Upper lobe of left lung (tissue), 6 donors: ENCODE measurements around the gene SGMS1. TPM values are rescaled to one million over a fixed set of nuclear protein-coding genes. Genes with fewer than 3 reads are reported as not detected.

Experiments
- ATAC-seq, 2 donors: fragments of 200-7000 bp; cut with Tn5 transposase; one replicate each; pipeline ENCODE4 v1.9.1; 2022; ENCODE audit warnings: mild to moderate bottlenecking in 2 of 2, moderate library complexity in 2 of 2; ENCODE audit not compliant: low FRiP score in 2 of 2
- DNase-seq, 2 donors: peaks; one replicate each; pipeline ENCODE4 v3.0.0-alpha.2; 2019 to 2020
- H3K27ac ChIP-seq, 4 donors: fragments of 200-600 bp; sonication (generic); one replicate each; pipeline ENCODE4 v1.5.1; 2016 to 2019
- H3K27me3 ChIP-seq, 4 donors: fragments of 200-600 bp; sonication (generic); one replicate each; pipeline ENCODE4 v1.5.1; 2017 to 2019
- H3K36me3 ChIP-seq, 4 donors: fragments of 200-600 bp; sonication (generic); one replicate each; pipeline ENCODE4 v1.5.1; 2016 to 2019
- H3K4me1 ChIP-seq, 4 donors: fragments of 200-600 bp; sonication (generic); one replicate each; pipeline ENCODE4 v1.5.1; 2018 to 2019
- H3K4me3 ChIP-seq, 4 donors: fragments of 200-600 bp; sonication (generic); one replicate each; pipeline ENCODE4 v1.5.1; 2017 to 2019; ENCODE audit warnings: mild to moderate bottlenecking in 2 of 4, moderate library complexity in 1 of 4
- H3K9me3 ChIP-seq, 4 donors: fragments of 200-600 bp; sonication (generic); one replicate each; pipeline ENCODE4 v1.5.1; 2018 to 2019
- CTCF ChIP-seq, 6 experiments: fragments of 450-650 bp in 4 of 6; fragments of 200-600 bp in 2 of 6; sonication (generic) in 2 of 6; IDR thresholded peaks; one replicate each; pipeline ENCODE4 v1.5.1; 2016 to 2019; ENCODE audit warnings: antibody characterized with exemption in 6 of 6
- EP300 ChIP-seq, 4 donors: sonication (generic); formaldehyde crosslinking; IDR thresholded peaks; one replicate each; pipeline ENCODE4 v1.5.1; 2017; ENCODE audit warnings: antibody characterized with exemption in 4 of 4, control low read depth in 2 of 4
- POLR2A ChIP-seq, 4 donors: fragments of 450-650 bp; IDR thresholded peaks; one replicate each; pipeline ENCODE4 v1.5.1; 2016 to 2017; ENCODE audit warnings: antibody characterized with exemption in 4 of 4, mild to moderate bottlenecking in 2 of 4
- POLR2AphosphoS5 ChIP-seq, 2 donors: sonication (generic); formaldehyde crosslinking; IDR thresholded peaks; one replicate each; pipeline ENCODE4 v1.5.1; 2017; ENCODE audit warnings: antibody characterized with exemption in 2 of 2
- WGBS, 2 donors: methylation state at CpG; one replicate each; pipeline ENCODE4 v1.1.5; 2017 to 2018; 5-methylcytosine and 5-hydroxymethylcytosine counted together
- total RNA-seq, 6 donors: library from RNA; depleted of rRNA in 4 of 6; stranded (reverse); fragments of >200 nt in 4 of 6; gene quantifications; one replicate each; pipeline versions ENCODE4 v1.1.0 to v1.2.1, GENCODE V29; 2016 to 2021
- donor health status: DM: no; HTN: no; CAD: no; lungs with moderate emphysema.
- donor health status: DM: no; HTN: yes; CAD: no; lungs with severe emphysema.

The SGMS1 gene
- total RNA-seq, 6 donors from 2014 or later: 66.7 to 230 (median 173) TPM

- no peak for ATAC-seq
- no peak overlapping the region for H3K27ac ChIP-seq
- no peak for TF ChIP-seq CTCF (IDR thresholded peaks at IDR 0.05)
- no peak for TF ChIP-seq POLR2AphosphoS5 (IDR thresholded peaks at IDR 0.05)
- TF ChIP-seq EP300 (IDR thresholded peaks at IDR 0.05): no peak
- no peak for TF ChIP-seq POLR2A (IDR thresholded peaks at IDR 0.05)
- H3K9me3 ChIP-seq: no peaks in the 10 kb centered on the region
- peaks cover 31 to 62% (median 44%) of the 10 kb centered on the region in 4 donors for H3K4me1 ChIP-seq
- H3K4me3 ChIP-seq: no peak overlapping the region
- H3K27me3 ChIP-seq: no peaks in the 10 kb centered on the region
- H3K36me3 ChIP-seq: no peaks in the 10 kb centered on the region
- no peak for DNase-seq
- 73 to 87% methylated on average over 2 of the region's 2 CpGs for WGBS, 2 donors
Measured at GRCh38 chr10:50390302-50390701, 233.5 kb downstream of the SGMS1 start.

GRCh38 chr10:50388181-50388580, 235.6 kb downstream of the SGMS1 start:
- DNase-seq (peak in 1 of 2 donors; percentile 35), ATAC-seq (peak; percentile 37 to 65)
- 69 to 75% methylated on average over 2 of the region's 2 CpGs for WGBS, 2 donors
- H3K4me3 ChIP-seq: no peak overlapping the region
- H3K27me3 ChIP-seq: no peaks in the 10 kb centered on the region
- no peak overlapping the region for H3K27ac ChIP-seq
- H3K9me3 ChIP-seq: no peaks in the 10 kb centered on the region
- peak in 1 of 4 donors; percentile 53 for TF ChIP-seq EP300 (IDR thresholded peaks at IDR 0.05)
- no peak for TF ChIP-seq POLR2A (IDR thresholded peaks at IDR 0.05)
- H3K4me1 ChIP-seq: peaks cover 32 to 52% (median 41%) of the 10 kb centered on the region in 4 donors
- no peaks in the 10 kb centered on the region for H3K36me3 ChIP-seq

- ATAC-seq (no peak), DNase-seq (no peak)
- no peaks in the 10 kb centered on the region for H3K9me3 ChIP-seq
- peaks cover 32 to 52% (median 41%) of the 10 kb centered on the region in 4 donors for H3K4me1 ChIP-seq
- no peaks in the 10 kb centered on the region for H3K27me3 ChIP-seq
- no peak overlapping the region for H3K4me3 ChIP-seq
- TF ChIP-seq POLR2A (IDR thresholded peaks at IDR 0.05) (no peak), POLR2AphosphoS5 (IDR thresholded peaks at IDR 0.05) (no peak), CTCF (IDR thresholded peaks at IDR 0.05) (no peak), EP300 (IDR thresholded peaks at IDR 0.05) (no peak)
- no peak overlapping the region for H3K27ac ChIP-seq
- no peaks in the 10 kb centered on the region for H3K36me3 ChIP-seq
- WGBS, 2 donors: 58 to 62% methylated on average over 2 of the region's 2 CpGs
Measured at GRCh38 chr10:50387732-50388073, 236.1 kb downstream of the SGMS1 start.

- peaks cover 32 to 50% (median 41%) of the 10 kb centered on the region in 4 donors for H3K4me1 ChIP-seq
- H3K27me3 ChIP-seq: no peaks in the 10 kb centered on the region
- ATAC-seq: no peak
- DNase-seq: no peak
- no peaks in the 10 kb centered on the region for H3K36me3 ChIP-seq
- TF ChIP-seq POLR2AphosphoS5 (IDR thresholded peaks at IDR 0.05): no peak
- no peak for TF ChIP-seq POLR2A (IDR thresholded peaks at IDR 0.05)
- TF ChIP-seq EP300 (IDR thresholded peaks at IDR 0.05): no peak
- TF ChIP-seq CTCF (IDR thresholded peaks at IDR 0.05): no peak
- no peak overlapping the region for H3K27ac ChIP-seq
- H3K4me3 ChIP-seq: no peak overlapping the region
- H3K9me3 ChIP-seq: no peaks in the 10 kb centered on the region
- WGBS, 2 donors: 91 to 95% methylated on average over 7 of the region's 7 CpGs
Measured at GRCh38 chr10:50387007-50387731, 236.6 kb downstream of the SGMS1 start.

GRCh38 chr10:50385624-50386023, 238.1 kb downstream of the SGMS1 start:
- H3K9me3 ChIP-seq: no peaks in the 10 kb centered on the region
- 54 to 58% methylated on average over 2 of the region's 2 CpGs for WGBS, 2 donors
- TF ChIP-seq EP300 (IDR thresholded peaks at IDR 0.05): no peak
- TF ChIP-seq CTCF (IDR thresholded peaks at IDR 0.05): no peak
- H3K4me3 ChIP-seq: no peak overlapping the region
- peaks cover 32 to 46% (median 41%) of the 10 kb centered on the region in 4 donors for H3K4me1 ChIP-seq
- H3K27me3 ChIP-seq: no peaks in the 10 kb centered on the region
- peak in 1 of 2 donors; percentile 5 for ATAC-seq
- no peaks in the 10 kb centered on the region for H3K36me3 ChIP-seq
- DNase-seq: peak in 1 of 2 donors; percentile 29
- peak overlapping the region; percentile 4 to 30 (median 17) for H3K27ac ChIP-seq
